ENCODE data around the gene NUP210.

Gene NUP210

GRCh38 chr3:13314877-13315276 is 105.2 kb downstream of the NUP210 start:
- no peak for TF ChIP-seq CTCF (conservative IDR thresholded peaks at IDR 0.05; ENCODE audit: low read depth, low read length)
- H3K4me3 ChIP-seq (ENCODE audit: low read length), result no peak overlapping the region
- no peak for DNase-seq (ENCODE audit: low read depth)

- DNase-seq (ENCODE audit: low read depth), result no peak
- no peak for TF ChIP-seq CTCF (conservative IDR thresholded peaks at IDR 0.05; ENCODE audit: low read depth, low read length)
- no peak overlapping the region for H3K4me3 ChIP-seq (ENCODE audit: low read length)
Measured at GRCh38 chr3:13313813-13314212, 106.3 kb downstream of the NUP210 start.

GRCh38 chr3:13309004-13309403 is 111.1 kb downstream of the NUP210 start:
- no peak for TF ChIP-seq CTCF (conservative IDR thresholded peaks at IDR 0.05; ENCODE audit: low read depth, low read length)
- DNase-seq (ENCODE audit: low read depth), result no peak
- H3K4me3 ChIP-seq (ENCODE audit: low read length), result no peak overlapping the region

- peak; percentile 26 for DNase-seq (ENCODE audit: low read depth)
- TF ChIP-seq CTCF (conservative IDR thresholded peaks at IDR 0.05; ENCODE audit: low read depth, low read length), result peak; percentile 78
- H3K4me3 ChIP-seq (ENCODE audit: low read length), result no peak overlapping the region
Measured at GRCh38 chr3:13308380-13308801, 111.7 kb downstream of the NUP210 start.

GRCh38 chr3:13307041-13307440 is 113.1 kb downstream of the NUP210 start:
- no peak for TF ChIP-seq CTCF (conservative IDR thresholded peaks at IDR 0.05; ENCODE audit: low read depth, low read length)
- no peak for DNase-seq (ENCODE audit: low read depth)
- no peak overlapping the region for H3K4me3 ChIP-seq (ENCODE audit: low read length)

- DNase-seq (ENCODE audit: low read depth), result no peak
- no peak for TF ChIP-seq CTCF (conservative IDR thresholded peaks at IDR 0.05; ENCODE audit: low read depth, low read length)
- no peak overlapping the region for H3K4me3 ChIP-seq (ENCODE audit: low read length)
Measured at GRCh38 chr3:13305623-13306022, 114.5 kb downstream of the NUP210 start.

- no peak for TF ChIP-seq CTCF (conservative IDR thresholded peaks at IDR 0.05; ENCODE audit: low read depth, low read length)
- H3K4me3 ChIP-seq (ENCODE audit: low read length), result no peak overlapping the region
- no peak for DNase-seq (ENCODE audit: low read depth)
Measured at GRCh38 chr3:13303410-13303809, 116.7 kb downstream of the NUP210 start.

Measured in retinal pigment epithelial cell (primary cell).